ENCODE results near the gene TOX3. TPM values are rescaled to one million over a fixed set of nuclear protein-coding genes. Genes with fewer than 3 reads are reported as not detected.

Gene TOX3
- total RNA-seq, 1 donor from 2014 or later: 8.5 TPM

DNA sequence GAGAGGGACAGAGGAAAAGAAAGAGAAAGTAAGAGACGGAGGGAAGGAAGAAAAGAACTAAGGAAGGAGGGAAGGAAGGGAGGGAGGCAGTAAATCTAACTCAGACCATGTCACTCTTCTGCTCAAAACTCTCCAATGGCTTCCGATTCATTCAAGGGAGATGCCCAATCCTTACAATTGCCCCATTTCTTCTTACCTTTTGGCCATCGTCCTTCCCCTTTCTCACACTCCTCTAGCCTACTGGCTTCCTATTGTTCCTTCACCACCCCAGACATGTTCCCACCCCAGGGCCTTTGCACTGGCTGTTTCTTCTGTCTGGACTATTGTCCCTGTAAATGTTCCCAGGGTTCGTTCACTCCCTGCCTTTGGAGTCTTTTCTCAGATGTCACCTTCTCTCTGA, 72.3 kb downstream of the TOX3 start:
- no peaks in the 10 kb centered on the region for H3K4me1 Mint-ChIP-seq (ENCODE audit: unreplicated experiment)
- no peak overlapping the region for H3K4me3 Mint-ChIP-seq (ENCODE audit: unreplicated experiment)
- no peak for DNase-seq (ENCODE audit: low spot score)
- no peaks in the 10 kb centered on the region for H3K9me3 Mint-ChIP-seq (ENCODE audit: unreplicated experiment)
- no peak overlapping the region for H3K27ac Mint-ChIP-seq (ENCODE audit: unreplicated experiment)
- H3K27me3 Mint-ChIP-seq (ENCODE audit: unreplicated experiment): no peaks in the 10 kb centered on the region
- H3K36me3 Mint-ChIP-seq (ENCODE audit: low read depth, unreplicated experiment): peaks cover 4% of the 10 kb centered on the region
- TF ChIP-seq, protein P1, sequence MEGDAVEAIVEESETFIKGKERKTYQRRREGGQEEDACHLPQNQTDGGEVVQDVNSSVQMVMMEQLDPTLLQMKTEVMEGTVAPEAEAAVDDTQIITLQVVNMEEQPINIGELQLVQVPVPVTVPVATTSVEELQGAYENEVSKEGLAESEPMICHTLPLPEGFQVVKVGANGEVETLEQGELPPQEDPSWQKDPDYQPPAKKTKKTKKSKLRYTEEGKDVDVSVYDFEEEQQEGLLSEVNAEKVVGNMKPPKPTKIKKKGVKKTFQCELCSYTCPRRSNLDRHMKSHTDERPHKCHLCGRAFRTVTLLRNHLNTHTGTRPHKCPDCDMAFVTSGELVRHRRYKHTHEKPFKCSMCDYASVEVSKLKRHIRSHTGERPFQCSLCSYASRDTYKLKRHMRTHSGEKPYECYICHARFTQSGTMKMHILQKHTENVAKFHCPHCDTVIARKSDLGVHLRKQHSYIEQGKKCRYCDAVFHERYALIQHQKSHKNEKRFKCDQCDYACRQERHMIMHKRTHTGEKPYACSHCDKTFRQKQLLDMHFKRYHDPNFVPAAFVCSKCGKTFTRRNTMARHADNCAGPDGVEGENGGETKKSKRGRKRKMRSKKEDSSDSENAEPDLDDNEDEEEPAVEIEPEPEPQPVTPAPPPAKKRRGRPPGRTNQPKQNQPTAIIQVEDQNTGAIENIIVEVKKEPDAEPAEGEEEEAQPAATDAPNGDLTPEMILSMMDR (IDR thresholded peaks at IDR 0.05; ENCODE audit: unreplicated experiment): no peak

DNA sequence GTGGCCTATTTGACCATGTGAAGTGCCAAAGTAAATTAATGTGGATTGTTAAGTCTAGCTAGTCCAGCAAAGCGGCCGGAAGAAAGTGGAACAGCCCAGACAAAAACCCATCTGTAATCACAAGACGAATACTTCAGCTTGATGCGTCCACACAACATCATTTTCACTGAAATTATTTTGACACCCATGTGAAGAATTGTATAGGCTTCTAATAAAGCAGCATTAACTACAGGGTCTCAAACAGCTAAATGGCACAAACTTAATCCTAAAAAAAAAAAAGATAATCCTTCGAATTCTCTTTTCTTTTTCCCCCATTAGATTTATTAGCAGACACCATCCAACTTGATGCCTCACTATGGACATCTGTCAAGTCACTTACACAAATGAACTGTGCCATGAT, 73.8 kb downstream of the TOX3 start:
- no peak overlapping the region for H3K27ac Mint-ChIP-seq (ENCODE audit: unreplicated experiment)
- no peaks in the 10 kb centered on the region for H3K9me3 Mint-ChIP-seq (ENCODE audit: unreplicated experiment)
- H3K4me3 Mint-ChIP-seq (ENCODE audit: unreplicated experiment): no peak overlapping the region
- H3K27me3 Mint-ChIP-seq (ENCODE audit: unreplicated experiment): no peaks in the 10 kb centered on the region
- H3K36me3 Mint-ChIP-seq (ENCODE audit: low read depth, unreplicated experiment): peaks cover 4% of the 10 kb centered on the region
- no peak for DNase-seq (ENCODE audit: low spot score)
- TF ChIP-seq, protein P1 (IDR thresholded peaks at IDR 0.05; ENCODE audit: unreplicated experiment): no peak
- H3K4me1 Mint-ChIP-seq (ENCODE audit: unreplicated experiment): no peaks in the 10 kb centered on the region

DNA sequence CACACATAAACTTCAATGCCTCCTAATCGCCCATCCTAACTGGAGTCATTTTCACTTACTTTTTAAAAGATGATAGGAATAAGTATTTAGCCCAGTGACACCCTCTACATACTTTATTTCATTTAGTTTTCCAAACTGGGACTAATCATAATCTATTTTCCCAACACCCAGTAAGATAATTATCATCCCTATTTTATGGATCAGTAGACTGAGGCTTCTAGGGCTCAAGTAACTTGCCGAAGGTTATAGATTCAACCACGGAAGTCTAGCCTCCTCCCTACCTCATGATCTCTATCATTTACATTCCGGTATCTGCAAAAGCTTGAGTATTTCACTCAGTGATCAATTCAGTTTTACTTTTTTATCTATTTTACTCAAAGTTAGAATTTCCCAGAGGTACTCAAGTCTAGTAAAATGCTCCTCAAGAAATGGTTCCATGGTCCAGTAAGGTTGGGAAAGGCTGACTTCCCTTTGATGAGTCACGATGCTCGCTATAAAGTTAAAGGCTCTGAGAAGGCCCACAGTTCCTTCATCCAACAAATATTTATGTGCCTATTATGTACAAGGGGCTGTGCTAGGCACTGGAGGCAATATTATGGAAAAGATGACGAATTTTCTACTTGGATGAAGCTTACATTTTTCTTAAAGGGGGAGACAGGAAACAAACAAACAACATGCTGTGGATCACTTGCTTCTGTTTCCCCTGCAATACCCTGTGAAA, 75.1 kb downstream of the TOX3 start:
- Mint-ChIP-seq H3K4me3 (ENCODE audit: unreplicated experiment) (no peak overlapping the region), H3K9me3 (ENCODE audit: unreplicated experiment) (no peaks in the 10 kb centered on the region), H3K4me1 (ENCODE audit: unreplicated experiment) (no peaks in the 10 kb centered on the region), H3K27me3 (ENCODE audit: unreplicated experiment) (no peaks in the 10 kb centered on the region), H3K36me3 (ENCODE audit: low read depth, unreplicated experiment) (peaks cover 4% of the 10 kb centered on the region), H3K27ac (ENCODE audit: unreplicated experiment) (no peak overlapping the region)
- TF ChIP-seq, protein P1 (IDR thresholded peaks at IDR 0.05; ENCODE audit: unreplicated experiment): no peak
- no peak for DNase-seq (ENCODE audit: low spot score)

DNA sequence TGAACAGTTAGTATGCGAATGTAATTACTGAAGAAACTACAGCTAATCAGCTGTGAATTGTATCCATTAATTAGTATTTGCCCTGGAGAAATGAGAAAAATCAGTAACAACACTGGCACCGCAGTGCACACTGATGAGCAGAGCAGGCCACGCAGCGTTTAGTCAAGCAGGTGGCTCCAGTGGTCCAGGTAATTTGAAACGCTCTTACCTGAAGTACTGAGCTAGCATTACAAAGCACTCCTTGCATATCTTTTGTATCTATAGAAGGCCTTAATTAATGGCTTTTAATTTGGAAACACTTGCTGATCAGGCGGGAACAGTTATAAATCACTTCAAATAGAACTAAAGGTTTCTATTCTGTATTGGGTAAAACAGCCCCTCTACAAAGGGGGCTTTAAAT, 76.4 kb downstream of the TOX3 start:
- Mint-ChIP-seq H3K27me3 (ENCODE audit: unreplicated experiment) (no peaks in the 10 kb centered on the region), H3K36me3 (ENCODE audit: low read depth, unreplicated experiment) (peaks cover 4% of the 10 kb centered on the region), H3K9me3 (ENCODE audit: unreplicated experiment) (no peaks in the 10 kb centered on the region), H3K4me3 (ENCODE audit: unreplicated experiment) (no peak overlapping the region), H3K4me1 (ENCODE audit: unreplicated experiment) (no peaks in the 10 kb centered on the region), H3K27ac (ENCODE audit: unreplicated experiment) (no peak overlapping the region)
- DNase-seq (ENCODE audit: low spot score): no peak
- TF ChIP-seq, protein P1 (IDR thresholded peaks at IDR 0.05; ENCODE audit: unreplicated experiment): no peak

DNA sequence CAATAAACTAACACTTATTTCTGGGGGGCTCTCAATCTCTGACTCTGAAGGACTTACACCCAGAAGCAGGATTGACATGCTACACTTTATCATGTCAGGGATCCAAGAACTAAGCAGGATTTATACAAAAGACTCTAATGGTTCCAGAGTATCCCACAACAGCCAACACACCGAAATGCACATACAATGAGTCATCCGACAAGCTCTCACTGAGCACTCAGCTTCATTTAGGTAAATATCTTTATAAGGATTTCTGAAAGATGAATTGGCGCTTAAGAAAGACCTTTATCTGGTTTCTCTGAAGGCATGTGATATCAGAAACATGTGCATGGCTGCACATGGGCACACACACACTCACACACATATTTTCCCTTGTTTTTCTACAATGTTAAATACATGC, 77.2 kb downstream of the TOX3 start:
- TF ChIP-seq, protein P1 (IDR thresholded peaks at IDR 0.05; ENCODE audit: unreplicated experiment): no peak
- no peaks in the 10 kb centered on the region for H3K9me3 Mint-ChIP-seq (ENCODE audit: unreplicated experiment)
- H3K4me1 Mint-ChIP-seq (ENCODE audit: unreplicated experiment): no peaks in the 10 kb centered on the region
- no peaks in the 10 kb centered on the region for H3K27me3 Mint-ChIP-seq (ENCODE audit: unreplicated experiment)
- H3K4me3 Mint-ChIP-seq (ENCODE audit: unreplicated experiment): no peak overlapping the region
- no peak for DNase-seq (ENCODE audit: low spot score)
- no peak overlapping the region for H3K27ac Mint-ChIP-seq (ENCODE audit: unreplicated experiment)
- peaks cover under 1% of the 10 kb centered on the region for H3K36me3 Mint-ChIP-seq (ENCODE audit: low read depth, unreplicated experiment)

Measured in endothelial cell (in vitro differentiated cells).